K562 (cell line): ENCODE data around the gene SHBG. TPM values are rescaled to one million over a fixed set of nuclear protein-coding genes. Genes with fewer than 3 reads are reported as not detected.

Experiments
- CBX3 ChIP-seq, 2 experiments: IDR thresholded peaks; 1 replicate in 1 of 2; 2 replicates in 1 of 2; pipeline ENCODE4 v1.6.1; 2012; ENCODE audit warnings: inconsistent platforms in 2 of 2, low read length in 2 of 2, borderline replicate concordance in 1 of 2, control low read depth in 1 of 2
- CC2D1A ChIP-seq: fragments of 450-650 bp; IDR thresholded peaks from 2 replicates; pipeline ENCODE4 v1.6.1; 2017; ENCODE audit warnings: mild to moderate bottlenecking
- NR1H2 ChIP-seq: sonication (generic); formaldehyde crosslinking; IDR thresholded peaks from 2 replicates; pipeline ENCODE4 v1.4.0; 2020; ENCODE audit warnings: mild to moderate bottlenecking, missing genetic modification reagents
- REST ChIP-seq, 2 experiments: fragments of 450-650 bp; formaldehyde crosslinking in 1 of 2; IDR thresholded peaks; 2 replicates each; pipeline versions ENCODE4 v1.4.0 to v1.6.1; 2014 to 2020; ENCODE audit warnings: mild to moderate bottlenecking in 2 of 2, borderline replicate concordance in 1 of 2, low read depth in 1 of 2
- RFX1 ChIP-seq: fragments of 450-650 bp; IDR thresholded peaks from 2 replicates; pipeline ENCODE4 v1.6.1; 2016; ENCODE audit warnings: mild to moderate bottlenecking, moderate library complexity
- SRSF7 ChIP-seq: fragments of 200-400 bp; formaldehyde crosslinking; optimal IDR thresholded peaks from 2 replicates; pipeline ENCODE3; 2017; ENCODE audit warnings: mild to moderate bottlenecking, low read depth, low read length
- THRB ChIP-seq: fragments of 450-650 bp; formaldehyde crosslinking; conservative IDR thresholded peaks from 2 replicates; pipeline ENCODE4 v1.4.0; 2022; ENCODE audit warnings: mild to moderate bottlenecking, missing genetic modification characterization
- WHSC1 ChIP-seq: IDR thresholded peaks from one replicate; pipeline ENCODE4 v1.6.1; 2012; ENCODE audit warnings: low read length, control low read depth, inconsistent platforms
- ZFX ChIP-seq: sonication (generic); formaldehyde crosslinking; IDR thresholded peaks from 2 replicates; pipeline ENCODE4 v1.8.0; 2022; ENCODE audit warnings: mild to moderate bottlenecking, missing genetic modification reagents, moderate library complexity
- ZNF41 ChIP-seq: fragments of 250-450 bp; sonication (Bioruptor Pico); conservative IDR thresholded peaks from 2 replicates; pipeline ENCODE4 v1.4.0; 2020; ENCODE audit warnings: mild to moderate bottlenecking
- ZNF431 ChIP-seq: sonication (generic); formaldehyde crosslinking; IDR thresholded peaks from 2 replicates; pipeline ENCODE4 v1.8.0; 2022; ENCODE audit warnings: mild to moderate bottlenecking, missing genetic modification reagents
- ZNF436 ChIP-seq: fragments of 250-450, 450-650 bp; sonication (Bioruptor Pico); formaldehyde crosslinking; IDR thresholded peaks from 2 replicates; pipeline ENCODE4 v1.7.0; 2020; ENCODE audit warnings: mild to moderate bottlenecking
- ZNF764 ChIP-seq: fragments of 250-450 bp; sonication (Bioruptor Pico); IDR thresholded peaks from 2 replicates; pipeline ENCODE4 v1.4.0; 2020; ENCODE audit warnings: low read depth, mild to moderate bottlenecking, moderate library complexity
- polyA plus RNA-seq, 8 experiments: library from polyadenylated mRNA; depleted of rRNA in 4 of 8; stranded (reverse) in 5 of 8; unstranded in 3 of 8; fragments of >200 nt; fragmentation: Nextera tagmentation in 2 of 8; fragmentation: Illumina TruSeq in 1 of 8; extraction: Ambion mirVana in 2 of 8; extraction: Trizol in 1 of 8; gene quantifications; 2 replicates each; pipeline versions ENCODE4 v1.2.1 to v1.2.3, GENCODE V29; 2011 to 2014; ENCODE audit warnings: inconsistent platforms in 1 of 8, missing spikeins in 1 of 8
- total RNA-seq, 7 experiments: library from RNA; depleted of rRNA in 6 of 7; stranded (reverse); fragments of >200 nt in 6 of 7; fragmentation: Illumina TruSeq in 2 of 7; extraction: Trizol in 2 of 7; gene quantifications; 2 replicates each; pipeline versions ENCODE4 v1.2.1 to v1.2.3, GENCODE V29; 2011 to 2021; ENCODE audit warnings: low replicate concordance in 1 of 7
- TF ChIP-seq, protein P1 (sequence below): sonication (generic); formaldehyde crosslinking; IDR thresholded peaks from 2 replicates; pipeline ENCODE4 v1.8.0; 2023; ENCODE audit warnings: mild to moderate bottlenecking, missing genetic modification reagents
- TF ChIP-seq, protein P2 (sequence below): fragments of 250-450 bp; sonication (Bioruptor Pico); IDR thresholded peaks from 2 replicates; pipeline ENCODE4 v1.4.0; 2020; ENCODE audit warnings: mild to moderate bottlenecking

Gene SHBG
- total and polyA plus RNA-seq, 9 of the 15 experiments (the other 6 are each of a cell fraction or from before 2014, with no cell fraction given): not detected

- TF ChIP-seq REST (IDR thresholded peaks at IDR 0.05; ENCODE audit: borderline replicate concordance) (peak; percentile 35; the same call in 1 of the 2 replicates), REST (CRISPR knock-in tag; IDR thresholded peaks at IDR 0.05; ENCODE audit: low read depth) (no peak), THRB (CRISPR knock-in tag) (no peak), CC2D1A (no peak), ZFX (CRISPR knock-in tag) (no peak), WHSC1 (no peak), ZNF431 (CRISPR knock-in tag) (no peak), ZNF41 (CRISPR knock-in tag) (no peak), NR1H2 (CRISPR knock-in tag) (no peak), ZNF764 (CRISPR knock-in tag) (no peak), CBX3 (IDR thresholded peaks at IDR 0.05; ENCODE audit: borderline replicate concordance in 1 of 2, low read length in 2 of 2) (peak in 1 of 2 experiments; percentile 68; a peak in 1 of 3 replicates), SRSF7 (no peak), RFX1 (no peak), ZNF436 (CRISPR knock-in tag) (no peak)
- TF ChIP-seq, protein P1, sequence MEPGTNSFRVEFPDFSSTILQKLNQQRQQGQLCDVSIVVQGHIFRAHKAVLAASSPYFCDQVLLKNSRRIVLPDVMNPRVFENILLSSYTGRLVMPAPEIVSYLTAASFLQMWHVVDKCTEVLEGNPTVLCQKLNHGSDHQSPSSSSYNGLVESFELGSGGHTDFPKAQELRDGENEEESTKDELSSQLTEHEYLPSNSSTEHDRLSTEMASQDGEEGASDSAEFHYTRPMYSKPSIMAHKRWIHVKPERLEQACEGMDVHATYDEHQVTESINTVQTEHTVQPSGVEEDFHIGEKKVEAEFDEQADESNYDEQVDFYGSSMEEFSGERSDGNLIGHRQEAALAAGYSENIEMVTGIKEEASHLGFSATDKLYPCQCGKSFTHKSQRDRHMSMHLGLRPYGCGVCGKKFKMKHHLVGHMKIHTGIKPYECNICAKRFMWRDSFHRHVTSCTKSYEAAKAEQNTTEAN (CRISPR knock-in tag): no peak
- TF ChIP-seq, protein P2, sequence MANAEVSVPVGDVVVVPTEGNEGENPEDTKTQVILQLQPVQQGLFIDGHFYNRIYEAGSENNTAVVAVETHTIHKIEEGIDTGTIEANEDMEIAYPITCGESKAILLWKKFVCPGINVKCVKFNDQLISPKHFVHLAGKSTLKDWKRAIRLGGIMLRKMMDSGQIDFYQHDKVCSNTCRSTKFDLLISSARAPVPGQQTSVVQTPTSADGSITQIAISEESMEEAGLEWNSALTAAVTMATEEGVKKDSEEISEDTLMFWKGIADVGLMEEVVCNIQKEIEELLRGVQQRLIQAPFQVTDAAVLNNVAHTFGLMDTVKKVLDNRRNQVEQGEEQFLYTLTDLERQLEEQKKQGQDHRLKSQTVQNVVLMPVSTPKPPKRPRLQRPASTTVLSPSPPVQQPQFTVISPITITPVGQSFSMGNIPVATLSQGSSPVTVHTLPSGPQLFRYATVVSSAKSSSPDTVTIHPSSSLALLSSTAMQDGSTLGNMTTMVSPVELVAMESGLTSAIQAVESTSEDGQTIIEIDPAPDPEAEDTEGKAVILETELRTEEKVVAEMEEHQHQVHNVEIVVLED: no peak
These were observed 43.3 kb downstream of the SHBG start (continued) for GRCh38 chr17:7673239-7673638.
